GM23338 (cell line): ENCODE measurements around the gene ERC1. TPM values are rescaled to one million over a fixed set of nuclear protein-coding genes. Genes with fewer than 3 reads are reported as not detected.

Experiments used
- ATAC-seq: fragments of 200-7000 bp; cut with Tn5 transposase; 3 replicates; pipeline ENCODE4 v1.9.1; 2020
- DNase-seq: peaks from one replicate; pipeline ENCODE4 v3.0.0-alpha.2; 2015; ENCODE audit warnings: low spot score
- H2AFZ ChIP-seq: fragments of 200-600 bp; sonication (generic); 2 replicates; pipeline ENCODE4 v1.8.0; 2016; ENCODE audit warnings: antibody characterized with exemption, mild to moderate bottlenecking, moderate library complexity
- H3F3A ChIP-seq: fragments of 200-600 bp; sonication (generic); replicated peaks from 2 replicates; pipeline ENCODE4 v1.8.0; 2017; ENCODE audit warnings: antibody characterized with exemption, mixed run types, low read depth
- H3K27ac ChIP-seq: fragments of 200-600 bp; sonication (generic); 2 replicates; pipeline ENCODE4 v1.6.1; 2016; ENCODE audit warnings: low read depth
- H3K27me3 ChIP-seq: fragments of 200-600 bp; sonication (generic); 2 replicates; pipeline ENCODE4 v1.8.0; 2016; ENCODE audit warnings: mild to moderate bottlenecking, mixed run types, moderate library complexity; ENCODE audit not compliant: insufficient read depth
- H3K36me3 ChIP-seq: fragments of 200-600 bp; sonication (generic); 2 replicates; pipeline ENCODE4 v1.8.0; 2016; ENCODE audit warnings: mild to moderate bottlenecking; ENCODE audit not compliant: insufficient read depth
- H3K4me1 ChIP-seq: fragments of 200-600 bp; sonication (generic); 2 replicates; pipeline ENCODE4 v1.8.0; 2016; ENCODE audit warnings: mild to moderate bottlenecking, moderate library complexity; ENCODE audit not compliant: insufficient read depth
- H3K4me2 ChIP-seq: fragments of 200-600 bp; sonication (generic); 2 replicates; pipeline ENCODE4 v1.7.1; 2017; ENCODE audit warnings: mixed run types
- H3K4me3 ChIP-seq: fragments of 200-600 bp; sonication (generic); 2 replicates; pipeline ENCODE4 v1.6.1; 2016; ENCODE audit warnings: mixed run types
- H3K79me2 ChIP-seq: fragments of 200-600 bp; sonication (generic); replicated peaks from 2 replicates; pipeline ENCODE4 v1.8.0; 2017; ENCODE audit warnings: mild to moderate bottlenecking; ENCODE audit not compliant: insufficient read depth
- H3K9me2 ChIP-seq: fragments of 200-600 bp; sonication (generic); 2 replicates; pipeline ENCODE4 v1.8.0; 2017; ENCODE audit not compliant: insufficient read depth
- H4K20me1 ChIP-seq: fragments of 200-600 bp; sonication (generic); replicated peaks from 2 replicates; pipeline ENCODE4 v1.8.0; 2017; ENCODE audit warnings: mild to moderate bottlenecking; ENCODE audit not compliant: insufficient read depth
- H3K27ac Mint-ChIP-seq: 2 replicates; pipeline ENCODE4 v1.8.0; 2020; ENCODE audit warnings: inconsistent platforms, mild to moderate bottlenecking, moderate library complexity, mixed read lengths
- H3K27me3 Mint-ChIP-seq: 3 replicates; pipeline ENCODE4 v1.8.0; 2022; ENCODE audit warnings: low read depth, mild to moderate bottlenecking, moderate library complexity, mixed read lengths, inconsistent platforms; ENCODE audit not compliant: insufficient read depth, poor library complexity
- H3K36me3 Mint-ChIP-seq: 3 replicates; pipeline ENCODE4 v1.8.0; 2021; ENCODE audit warnings: low read depth, mild to moderate bottlenecking, inconsistent platforms, moderate library complexity, mixed read lengths
- H3K4me1 Mint-ChIP-seq: 3 replicates; pipeline ENCODE4 v1.8.0; 2020; ENCODE audit warnings: mild to moderate bottlenecking, inconsistent platforms, mixed read lengths
- H3K4me3 Mint-ChIP-seq: 3 replicates; pipeline ENCODE4 v1.8.0; 2021; ENCODE audit warnings: moderate library complexity, mild to moderate bottlenecking, inconsistent platforms, mixed read lengths
- H3K9me3 Mint-ChIP-seq: 3 replicates; pipeline ENCODE4 v1.8.0; 2020; ENCODE audit warnings: moderate library complexity, mild to moderate bottlenecking, inconsistent platforms, mixed read lengths
- EZH2 ChIP-seq: fragments of 200-600 bp; sonication (generic); IDR thresholded peaks from one replicate; pipeline ENCODE4 v1.8.0; 2017; ENCODE audit warnings: antibody characterized with exemption, mild to moderate bottlenecking, low read depth; ENCODE audit not compliant: unreplicated experiment
- STAT1 ChIP-seq: IDR thresholded peaks from one replicate; pipeline ENCODE4 v1.6.1; 2016; ENCODE audit warnings: antibody characterized with exemption; ENCODE audit not compliant: unreplicated experiment
- ZNF114 ChIP-seq: fragments of 250-450 bp; sonication (Bioruptor Pico); IDR thresholded peaks from 2 replicates; pipeline ENCODE4 v1.5.0; 2020; ENCODE audit warnings: mild to moderate bottlenecking, moderate library complexity
- polyA plus RNA-seq: library from polyadenylated mRNA; unstranded; fragments of >200 nt; fragmentation: Nextera tagmentation; extraction: Ambion mirVana; gene quantifications from 2 replicates; pipeline ENCODE4 v1.2.1, GENCODE V29; 2016
- total RNA-seq: library from RNA; depleted of rRNA; stranded (reverse); fragments of >200 nt; shearing (Covaris generic); gene quantifications from 2 replicates; pipeline ENCODE4 v1.2.3, GENCODE V29; 2014
- TF ChIP-seq, protein P1 (sequence below): IDR thresholded peaks from one replicate; pipeline ENCODE4 v1.6.1; 2018; ENCODE audit warnings: antibody characterized with exemption; ENCODE audit not compliant: unreplicated experiment
- TF ChIP-seq, protein P2 (sequence below): IDR thresholded peaks from 2 replicates; pipeline ENCODE4 v1.6.1; 2016; ENCODE audit warnings: antibody characterized with exemption
- TF ChIP-seq, protein P3 (sequence below): fragments of 250-450 bp; sonication (Bioruptor Pico); IDR thresholded peaks from 2 replicates; pipeline ENCODE4 v1.5.0; 2020; ENCODE audit warnings: mild to moderate bottlenecking, moderate library complexity

ERC1 gene
- total and polyA plus RNA-seq, 2 experiments from 2014 or later: 28.1 to 35.3 TPM

DNA sequence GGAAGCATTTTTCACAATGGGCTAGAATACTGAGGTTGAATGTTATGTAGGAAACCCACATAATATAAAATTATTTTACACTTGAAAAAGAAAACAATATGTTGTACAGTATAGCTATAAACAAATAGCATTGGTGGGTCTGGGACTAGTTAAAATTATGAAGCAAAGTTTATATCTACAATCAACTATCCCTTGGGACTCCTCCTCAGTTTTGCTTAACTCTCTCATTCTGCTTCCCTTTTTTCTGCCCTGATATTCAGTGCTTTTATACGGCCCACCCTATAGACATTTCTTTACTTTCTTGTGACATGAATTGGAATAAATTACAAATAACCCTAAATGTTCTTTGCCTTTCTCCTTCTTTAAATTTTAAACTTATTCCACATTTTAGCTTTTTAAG is 302.9 kb downstream of the ERC1 start:
- Mint-ChIP-seq H3K27ac (no peak overlapping the region), H3K36me3 (peaks cover 29% of the 10 kb centered on the region; the same call in 2 of the 3 replicates), H3K9me3 (no peaks in the 10 kb centered on the region), H3K4me1 (peaks cover 2% of the 10 kb centered on the region; the same call in 1 of the 3 replicates), H3K4me3 (no peak overlapping the region), H3K27me3 (no peaks in the 10 kb centered on the region)
- Histone ChIP-seq H3K4me1 (no peaks in the 10 kb centered on the region), H3K4me3 (no peak overlapping the region), H3K79me2 (no peaks in the 10 kb centered on the region), H3K4me2 (no peak overlapping the region), H2AFZ (no peak overlapping the region), H3K27ac (no peak overlapping the region), H3F3A (no peaks in the 10 kb centered on the region), H3K27me3 (no peaks in the 10 kb centered on the region), H4K20me1 (no peaks in the 10 kb centered on the region), H3K9me2 (no peaks in the 10 kb centered on the region), H3K36me3 (no peaks in the 10 kb centered on the region)
- DNase-seq (no peak), ATAC-seq (no peak)
- TF ChIP-seq, protein P1, sequence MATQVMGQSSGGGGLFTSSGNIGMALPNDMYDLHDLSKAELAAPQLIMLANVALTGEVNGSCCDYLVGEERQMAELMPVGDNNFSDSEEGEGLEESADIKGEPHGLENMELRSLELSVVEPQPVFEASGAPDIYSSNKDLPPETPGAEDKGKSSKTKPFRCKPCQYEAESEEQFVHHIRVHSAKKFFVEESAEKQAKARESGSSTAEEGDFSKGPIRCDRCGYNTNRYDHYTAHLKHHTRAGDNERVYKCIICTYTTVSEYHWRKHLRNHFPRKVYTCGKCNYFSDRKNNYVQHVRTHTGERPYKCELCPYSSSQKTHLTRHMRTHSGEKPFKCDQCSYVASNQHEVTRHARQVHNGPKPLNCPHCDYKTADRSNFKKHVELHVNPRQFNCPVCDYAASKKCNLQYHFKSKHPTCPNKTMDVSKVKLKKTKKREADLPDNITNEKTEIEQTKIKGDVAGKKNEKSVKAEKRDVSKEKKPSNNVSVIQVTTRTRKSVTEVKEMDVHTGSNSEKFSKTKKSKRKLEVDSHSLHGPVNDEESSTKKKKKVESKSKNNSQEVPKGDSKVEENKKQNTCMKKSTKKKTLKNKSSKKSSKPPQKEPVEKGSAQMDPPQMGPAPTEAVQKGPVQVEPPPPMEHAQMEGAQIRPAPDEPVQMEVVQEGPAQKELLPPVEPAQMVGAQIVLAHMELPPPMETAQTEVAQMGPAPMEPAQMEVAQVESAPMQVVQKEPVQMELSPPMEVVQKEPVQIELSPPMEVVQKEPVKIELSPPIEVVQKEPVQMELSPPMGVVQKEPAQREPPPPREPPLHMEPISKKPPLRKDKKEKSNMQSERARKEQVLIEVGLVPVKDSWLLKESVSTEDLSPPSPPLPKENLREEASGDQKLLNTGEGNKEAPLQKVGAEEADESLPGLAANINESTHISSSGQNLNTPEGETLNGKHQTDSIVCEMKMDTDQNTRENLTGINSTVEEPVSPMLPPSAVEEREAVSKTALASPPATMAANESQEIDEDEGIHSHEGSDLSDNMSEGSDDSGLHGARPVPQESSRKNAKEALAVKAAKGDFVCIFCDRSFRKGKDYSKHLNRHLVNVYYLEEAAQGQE: no peak
- TF ChIP-seq STAT1 (no peak), ZNF114 (CRISPR knock-in tag) (no peak), EZH2 (no peak)
- TF ChIP-seq, protein P2, sequence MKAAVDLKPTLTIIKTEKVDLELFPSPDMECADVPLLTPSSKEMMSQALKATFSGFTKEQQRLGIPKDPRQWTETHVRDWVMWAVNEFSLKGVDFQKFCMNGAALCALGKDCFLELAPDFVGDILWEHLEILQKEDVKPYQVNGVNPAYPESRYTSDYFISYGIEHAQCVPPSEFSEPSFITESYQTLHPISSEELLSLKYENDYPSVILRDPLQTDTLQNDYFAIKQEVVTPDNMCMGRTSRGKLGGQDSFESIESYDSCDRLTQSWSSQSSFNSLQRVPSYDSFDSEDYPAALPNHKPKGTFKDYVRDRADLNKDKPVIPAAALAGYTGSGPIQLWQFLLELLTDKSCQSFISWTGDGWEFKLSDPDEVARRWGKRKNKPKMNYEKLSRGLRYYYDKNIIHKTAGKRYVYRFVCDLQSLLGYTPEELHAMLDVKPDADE: no peak
- TF ChIP-seq, protein P3, sequence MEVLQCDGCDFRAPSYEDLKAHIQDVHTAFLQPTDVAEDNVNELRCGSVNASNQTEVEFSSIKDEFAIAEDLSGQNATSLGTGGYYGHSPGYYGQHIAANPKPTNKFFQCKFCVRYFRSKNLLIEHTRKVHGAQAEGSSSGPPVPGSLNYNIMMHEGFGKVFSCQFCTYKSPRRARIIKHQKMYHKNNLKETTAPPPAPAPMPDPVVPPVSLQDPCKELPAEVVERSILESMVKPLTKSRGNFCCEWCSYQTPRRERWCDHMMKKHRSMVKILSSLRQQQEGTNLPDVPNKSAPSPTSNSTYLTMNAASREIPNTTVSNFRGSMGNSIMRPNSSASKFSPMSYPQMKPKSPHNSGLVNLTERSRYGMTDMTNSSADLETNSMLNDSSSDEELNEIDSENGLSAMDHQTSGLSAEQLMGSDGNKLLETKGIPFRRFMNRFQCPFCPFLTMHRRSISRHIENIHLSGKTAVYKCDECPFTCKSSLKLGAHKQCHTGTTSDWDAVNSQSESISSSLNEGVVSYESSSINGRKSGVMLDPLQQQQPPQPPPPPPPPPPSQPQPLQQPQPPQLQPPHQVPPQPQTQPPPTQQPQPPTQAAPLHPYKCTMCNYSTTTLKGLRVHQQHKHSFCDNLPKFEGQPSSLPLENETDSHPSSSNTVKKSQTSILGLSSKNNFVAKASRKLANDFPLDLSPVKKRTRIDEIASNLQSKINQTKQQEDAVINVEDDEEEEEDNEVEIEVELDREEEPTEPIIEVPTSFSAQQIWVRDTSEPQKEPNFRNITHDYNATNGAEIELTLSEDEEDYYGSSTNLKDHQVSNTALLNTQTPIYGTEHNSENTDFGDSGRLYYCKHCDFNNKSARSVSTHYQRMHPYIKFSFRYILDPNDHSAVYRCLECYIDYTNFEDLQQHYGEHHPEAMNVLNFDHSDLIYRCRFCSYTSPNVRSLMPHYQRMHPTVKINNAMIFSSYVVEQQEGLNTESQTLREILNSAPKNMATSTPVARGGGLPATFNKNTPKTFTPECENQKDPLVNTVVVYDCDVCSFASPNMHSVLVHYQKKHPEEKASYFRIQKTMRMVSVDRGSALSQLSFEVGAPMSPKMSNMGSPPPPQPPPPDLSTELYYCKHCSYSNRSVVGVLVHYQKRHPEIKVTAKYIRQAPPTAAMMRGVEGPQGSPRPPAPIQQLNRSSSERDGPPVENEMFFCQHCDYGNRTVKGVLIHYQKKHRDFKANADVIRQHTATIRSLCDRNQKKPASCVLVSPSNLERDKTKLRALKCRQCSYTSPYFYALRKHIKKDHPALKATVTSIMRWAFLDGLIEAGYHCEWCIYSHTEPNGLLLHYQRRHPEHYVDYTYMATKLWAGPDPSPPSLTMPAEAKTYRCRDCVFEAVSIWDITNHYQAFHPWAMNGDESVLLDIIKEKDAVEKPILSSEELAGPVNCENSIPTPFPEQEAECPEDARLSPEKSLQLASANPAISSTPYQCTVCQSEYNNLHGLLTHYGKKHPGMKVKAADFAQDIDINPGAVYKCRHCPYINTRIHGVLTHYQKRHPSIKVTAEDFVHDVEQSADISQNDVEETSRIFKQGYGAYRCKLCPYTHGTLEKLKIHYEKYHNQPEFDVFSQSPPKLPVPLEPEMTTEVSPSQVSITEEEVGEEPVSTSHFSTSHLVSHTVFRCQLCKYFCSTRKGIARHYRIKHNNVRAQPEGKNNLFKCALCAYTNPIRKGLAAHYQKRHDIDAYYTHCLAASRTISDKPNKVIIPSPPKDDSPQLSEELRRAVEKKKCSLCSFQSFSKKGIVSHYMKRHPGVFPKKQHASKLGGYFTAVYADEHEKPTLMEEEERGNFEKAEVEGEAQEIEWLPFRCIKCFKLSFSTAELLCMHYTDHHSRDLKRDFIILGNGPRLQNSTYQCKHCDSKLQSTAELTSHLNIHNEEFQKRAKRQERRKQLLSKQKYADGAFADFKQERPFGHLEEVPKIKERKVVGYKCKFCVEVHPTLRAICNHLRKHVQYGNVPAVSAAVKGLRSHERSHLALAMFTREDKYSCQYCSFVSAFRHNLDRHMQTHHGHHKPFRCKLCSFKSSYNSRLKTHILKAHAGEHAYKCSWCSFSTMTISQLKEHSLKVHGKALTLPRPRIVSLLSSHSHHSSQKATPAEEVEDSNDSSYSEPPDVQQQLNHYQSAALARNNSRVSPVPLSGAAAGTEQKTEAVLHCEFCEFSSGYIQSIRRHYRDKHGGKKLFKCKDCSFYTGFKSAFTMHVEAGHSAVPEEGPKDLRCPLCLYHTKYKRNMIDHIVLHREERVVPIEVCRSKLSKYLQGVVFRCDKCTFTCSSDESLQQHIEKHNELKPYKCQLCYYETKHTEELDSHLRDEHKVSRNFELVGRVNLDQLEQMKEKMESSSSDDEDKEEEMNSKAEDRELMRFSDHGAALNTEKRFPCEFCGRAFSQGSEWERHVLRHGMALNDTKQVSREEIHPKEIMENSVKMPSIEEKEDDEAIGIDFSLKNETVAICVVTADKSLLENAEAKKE (CRISPR knock-in tag): no peak
